Lung (tissue), 12 donors: Measurements from ENCODE around the gene DGAT2L6. TPM values are rescaled to one million over a fixed set of nuclear protein-coding genes. Genes with fewer than 3 reads are reported as not detected.

Experiments
- ATAC-seq: fragments of 200-7000 bp; cut with Tn5 transposase; one replicate; pipeline ENCODE4 v1.9.1; 2020; ENCODE audit warnings: moderate number of reproducible peaks; ENCODE audit not compliant: insufficient read depth, low FRiP score
- DNase-seq, 3 donors: peaks; one replicate each; pipeline ENCODE4 v3.0.0-alpha.2; 2013 to 2017
- H3K27ac ChIP-seq, 2 donors: one replicate each; pipeline ENCODE4 v1.5.1; 2013; ENCODE audit warnings: mild to moderate bottlenecking in 2 of 2, moderate library complexity in 2 of 2, control low read depth in 1 of 2, inconsistent platforms in 1 of 2, low read depth in 1 of 2, low read length in 1 of 2
- H3K27me3 ChIP-seq, 3 donors: one replicate each; pipeline ENCODE4 v1.5.1; 2013; ENCODE audit warnings: low read length in 2 of 3; ENCODE audit not compliant: control insufficient read depth in 3 of 3, insufficient read depth in 3 of 3
- H3K36me3 ChIP-seq, 4 donors: one replicate each; pipeline ENCODE4 v1.5.1; 2013; ENCODE audit warnings: low read length in 4 of 4, mild to moderate bottlenecking in 1 of 4, moderate library complexity in 1 of 4; ENCODE audit not compliant: control insufficient read depth in 4 of 4, insufficient read depth in 4 of 4
- H3K4me1 ChIP-seq, 5 donors: one replicate each; pipeline ENCODE4 v1.5.1; 2013; ENCODE audit warnings: low read length in 5 of 5, mild to moderate bottlenecking in 2 of 5, moderate library complexity in 1 of 5; ENCODE audit not compliant: control insufficient read depth in 5 of 5, insufficient read depth in 5 of 5
- H3K4me3 ChIP-seq: one replicate; pipeline ENCODE4 v1.5.1; 2013; ENCODE audit warnings: mild to moderate bottlenecking, control low read depth, moderate library complexity
- H3K9ac ChIP-seq, 2 donors: one replicate each; pipeline ENCODE4 v1.5.1; 2013; ENCODE audit warnings: low read length in 2 of 2, control low read depth in 1 of 2; ENCODE audit not compliant: insufficient read depth in 1 of 2
- H3K9me3 ChIP-seq, 4 donors: one replicate each; pipeline ENCODE4 v1.5.1; 2013; ENCODE audit warnings: low read length in 3 of 4, mild to moderate bottlenecking in 1 of 4, moderate library complexity in 1 of 4; ENCODE audit not compliant: control insufficient read depth in 4 of 4, insufficient read depth in 3 of 4
- CTCF ChIP-seq: IDR thresholded peaks from 2 replicates; pipeline ENCODE4 v1.5.1; 2012; ENCODE audit warnings: mild to moderate bottlenecking; ENCODE audit errors: control extremely low read depth, extremely low read depth
- WGBS, 2 donors: extraction: QIAGEN DNeasy Blood & Tissue Kit; methylation state at CpG; one replicate each; pipeline ENCODE4 v1.1.7; 2013; 5-methylcytosine and 5-hydroxymethylcytosine counted together
- polyA plus RNA-seq, 2 donors: library from polyadenylated mRNA; stranded (reverse); fragments of 200-250 nt; gene quantifications; one replicate each; pipeline ENCODE4 v1.2.1, GENCODE V29; 2013
- total RNA-seq, 2 donors: library from RNA; depleted of rRNA in 1 of 2; stranded (reverse); fragments of >200 nt in 1 of 2; gene quantifications; one replicate each; pipeline ENCODE4 v1.2.1, GENCODE V29; 2014 to 2021
- donor health status: control.
- donor health status: control.
- donor health status: Bipolar disorder and iron deficiency.
- donor health status: healthy.
- donor health status: DM: yes; HTN: yes; CAD: no.

Gene DGAT2L6
- total and polyA plus RNA-seq, 4 donors, result not detected

- Histone ChIP-seq H3K9ac (no peak overlapping the region), H3K4me1 (peaks cover 0 to 4% (median 0%) of the 10 kb centered on the region in 5 donors), H3K36me3 (no peaks in the 10 kb centered on the region), H3K27me3 (peaks cover 0 to 2% (median 0%) of the 10 kb centered on the region in 3 donors), H3K9me3 (no peaks in the 10 kb centered on the region), H3K4me3 (no peak overlapping the region), H3K27ac (no peak overlapping the region)
- DNase-seq (no peak), ATAC-seq (no peak)
- 78 to 82% methylated on average over 7 of the region's 7 CpGs for WGBS, 2 donors
- no peak for TF ChIP-seq CTCF
Observed at GRCh38 chrX:70175338-70175737, 1.9 kb upstream of the DGAT2L6 start.

GRCh38 chrX:70183091-70183490 is 5.8 kb downstream of the DGAT2L6 start:
- no peaks in the 10 kb centered on the region for H3K9me3 ChIP-seq
- TF ChIP-seq CTCF, result no peak
- peaks cover 0 to 4% (median 0%) of the 10 kb centered on the region in 3 donors for H3K27me3 ChIP-seq
- no peaks in the 10 kb centered on the region for H3K4me1 ChIP-seq
- no peaks in the 10 kb centered on the region for H3K36me3 ChIP-seq
- no peak overlapping the region for H3K9ac ChIP-seq
- 79 to 83% methylated on average over 5 of the region's 5 CpGs for WGBS, 2 donors
- DNase-seq, result no peak
- no peak for ATAC-seq
- no peak overlapping the region for H3K4me3 ChIP-seq
- no peak overlapping the region for H3K27ac ChIP-seq

GRCh38 chrX:70190225-70190624 is 12.9 kb downstream of the DGAT2L6 start:
- Histone ChIP-seq H3K9ac (no peak overlapping the region), H3K9me3 (peaks cover 0 to 6% (median 0%) of the 10 kb centered on the region in 4 donors), H3K4me3 (no peak overlapping the region), H3K27ac (no peak overlapping the region), H3K27me3 (no peaks in the 10 kb centered on the region), H3K36me3 (no peaks in the 10 kb centered on the region), H3K4me1 (no peaks in the 10 kb centered on the region)
- ATAC-seq, result no peak
- DNase-seq, result no peak
- TF ChIP-seq CTCF, result no peak

GRCh38 chrX:70196961-70197720 is 19.9 kb downstream of the DGAT2L6 start:
- no peak overlapping the region for H3K4me3 ChIP-seq
- peak in 1 of 3 donors; percentile 24 for DNase-seq
- no peak for ATAC-seq
- no peaks in the 10 kb centered on the region for H3K36me3 ChIP-seq
- H3K9me3 ChIP-seq, result no peaks in the 10 kb centered on the region
- H3K27me3 ChIP-seq, result no peaks in the 10 kb centered on the region
- H3K9ac ChIP-seq, result no peak overlapping the region
- no peak overlapping the region for H3K27ac ChIP-seq
- no peaks in the 10 kb centered on the region for H3K4me1 ChIP-seq
- peak; percentile 33 for TF ChIP-seq CTCF
- WGBS, 2 donors, result 13 to 14% methylated on average over 12 of the region's 12 CpGs
